ENCODE results near the gene SLC10A7.
"Not testable (repeated sequence)": the region's sequence is repeated elsewhere in the genome, so short reads cannot be mapped to it uniquely, and the experiment has no call there.

Gene SLC10A7

DNA sequence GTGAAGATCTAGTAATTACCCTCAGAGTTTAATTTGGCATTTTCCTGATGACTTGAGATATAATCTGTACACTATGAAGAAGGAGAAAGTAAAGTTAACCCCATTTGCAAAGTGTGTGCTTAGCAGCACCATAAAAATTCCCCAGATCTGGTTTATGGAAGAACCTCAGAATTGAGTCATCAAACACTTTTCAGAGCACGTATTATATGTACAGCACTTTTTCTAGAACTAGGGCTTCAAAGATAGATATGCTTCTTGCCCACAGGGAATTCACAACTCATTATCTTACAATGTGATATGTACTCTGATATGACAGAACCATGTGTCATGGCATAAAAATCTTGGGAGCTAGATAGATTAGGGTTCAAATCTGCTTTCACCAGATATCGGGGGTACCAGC lies 150.9 kb downstream of the SLC10A7 start:
- Mint-ChIP-seq H3K27ac (ENCODE audit: low read depth) (no peak overlapping the region), H3K36me3 (ENCODE audit: insufficient read depth) (peaks cover 2% of the 10 kb centered on the region), H3K27me3 (no peaks in the 10 kb centered on the region), H3K4me1 (peaks cover 6% of the 10 kb centered on the region), H3K4me3 (no peak overlapping the region), H3K9me3 (no peaks in the 10 kb centered on the region)
- no peak for DNase-seq (ENCODE audit: low spot score in 2 of 2)
- ATAC-seq (replicated peaks; ENCODE audit: extremely low read depth, poor library complexity, severe bottlenecking): no peak

DNA sequence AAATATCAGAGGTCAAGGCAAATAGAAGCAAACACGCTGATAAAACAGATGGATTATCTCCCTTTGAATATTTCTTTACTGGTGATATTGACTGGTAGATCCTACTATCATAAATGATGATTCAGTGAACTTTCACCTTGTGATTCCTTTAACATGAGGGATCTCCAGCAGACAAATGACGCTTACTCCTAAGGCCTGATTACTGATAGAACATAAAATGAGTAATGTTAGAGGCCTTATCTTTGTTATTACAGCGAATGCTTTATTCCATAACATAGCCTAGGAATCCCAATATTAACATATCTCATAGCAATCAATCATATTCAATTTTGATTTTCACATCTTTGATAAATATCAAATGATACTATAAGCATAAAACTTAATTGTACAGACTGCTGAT lies 152.3 kb downstream of the SLC10A7 start:
- no peak for DNase-seq (ENCODE audit: low spot score in 2 of 2)
- Mint-ChIP-seq H3K4me1 (no peaks in the 10 kb centered on the region), H3K27me3 (no peaks in the 10 kb centered on the region), H3K9me3 (no peaks in the 10 kb centered on the region), H3K36me3 (ENCODE audit: insufficient read depth) (peaks cover 2% of the 10 kb centered on the region), H3K27ac (ENCODE audit: low read depth) (no peak overlapping the region), H3K4me3 (no peak overlapping the region)
- ATAC-seq (replicated peaks; ENCODE audit: extremely low read depth, poor library complexity, severe bottlenecking): no peak

DNA sequence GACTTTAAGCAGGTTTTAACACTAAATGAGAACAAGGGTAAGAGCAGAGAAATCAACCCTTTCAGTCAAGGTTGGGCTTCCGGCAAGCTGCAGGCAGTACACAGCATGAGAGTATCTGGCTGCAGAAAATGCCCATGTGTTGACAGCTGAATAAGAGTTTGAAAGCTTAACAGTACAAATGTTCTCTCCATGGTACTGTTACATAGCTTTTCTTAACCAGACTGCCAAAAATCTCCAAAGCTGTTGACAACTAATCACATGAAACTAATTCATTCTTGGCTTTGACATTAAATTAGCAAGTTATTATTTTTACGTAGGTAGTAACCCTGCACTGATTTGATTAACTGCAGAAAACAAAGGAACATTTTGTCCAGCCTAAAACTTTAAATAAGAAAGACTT lies 153.5 kb downstream of the SLC10A7 start:
- DNase-seq (ENCODE audit: low spot score in 2 of 2) (no peak), ATAC-seq (replicated peaks; ENCODE audit: extremely low read depth, poor library complexity, severe bottlenecking) (no peak)
- H3K27me3 Mint-ChIP-seq: no peaks in the 10 kb centered on the region
- no peaks in the 10 kb centered on the region for H3K4me1 Mint-ChIP-seq
- H3K9me3 Mint-ChIP-seq: peaks cover under 1% of the 10 kb centered on the region
- H3K36me3 Mint-ChIP-seq (ENCODE audit: insufficient read depth): peaks cover 2% of the 10 kb centered on the region
- no peak overlapping the region for H3K4me3 Mint-ChIP-seq
- H3K27ac Mint-ChIP-seq (ENCODE audit: low read depth): no peak overlapping the region

DNA sequence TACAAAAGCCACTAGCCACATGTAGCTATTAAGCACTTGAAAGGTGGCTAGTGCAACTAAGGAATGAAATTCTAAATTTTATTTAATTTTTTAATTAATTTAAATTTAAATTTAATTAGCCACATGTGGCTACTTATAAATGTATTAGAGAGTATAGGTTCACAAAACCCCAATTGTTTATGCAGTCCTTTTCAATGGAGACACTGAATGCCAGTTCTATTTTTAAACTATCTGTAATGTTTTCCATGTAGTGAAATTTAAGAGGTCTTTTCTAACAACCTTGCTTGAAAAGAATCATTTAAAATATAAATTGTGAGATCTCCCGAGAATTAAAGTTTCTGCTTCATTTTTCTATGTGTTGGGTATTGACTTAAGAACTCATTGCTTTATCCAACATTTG lies 154.4 kb downstream of the SLC10A7 start:
- Mint-ChIP-seq H3K4me3 (no peak overlapping the region), H3K4me1 (no peaks in the 10 kb centered on the region), H3K27ac (ENCODE audit: low read depth) (no peak overlapping the region), H3K36me3 (ENCODE audit: insufficient read depth) (peaks cover 2% of the 10 kb centered on the region), H3K27me3 (no peaks in the 10 kb centered on the region), H3K9me3 (peaks cover 5% of the 10 kb centered on the region)
- ATAC-seq (replicated peaks; ENCODE audit: extremely low read depth, poor library complexity, severe bottlenecking) (no peak), DNase-seq (ENCODE audit: low spot score in 2 of 2) (no peak)

GRCh38 chr4:146359771-146360170 lies 162.0 kb downstream of the SLC10A7 start:
- Mint-ChIP-seq H3K27me3 (no peaks in the 10 kb centered on the region), H3K36me3 (ENCODE audit: insufficient read depth) (no peaks in the 10 kb centered on the region), H3K9me3 (peaks cover 11% of the 10 kb centered on the region), H3K4me3 (no peak overlapping the region), H3K4me1 (no peaks in the 10 kb centered on the region), H3K27ac (ENCODE audit: low read depth) (no peak overlapping the region)
- DNase-seq (ENCODE audit: low spot score in 2 of 2): no peak
- ATAC-seq (replicated peaks; ENCODE audit: extremely low read depth, poor library complexity, severe bottlenecking): no peak

DNA sequence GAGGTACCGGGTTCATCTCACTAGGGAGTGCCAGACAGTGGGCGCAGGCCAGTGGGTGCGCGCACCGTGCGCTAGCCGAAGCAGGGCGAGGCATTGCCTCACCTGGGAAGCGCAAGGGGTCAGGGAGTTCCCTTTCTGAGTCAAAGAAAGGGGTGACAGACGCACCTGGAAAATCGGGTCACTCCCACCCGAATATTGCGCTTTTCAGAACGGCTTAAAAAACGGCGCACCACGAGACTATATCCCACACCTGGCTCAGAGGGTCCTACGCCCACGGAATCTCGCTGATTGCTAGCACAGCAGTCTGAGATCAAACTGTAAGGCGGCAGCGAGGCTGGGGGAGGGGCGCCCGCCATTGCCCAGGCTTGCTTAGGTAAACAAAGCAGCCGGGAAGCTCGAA lies 171.6 kb downstream of the SLC10A7 start:
- not testable (repeated sequence) for H3K36me3 Mint-ChIP-seq (ENCODE audit: insufficient read depth); H3K27me3 Mint-ChIP-seq; H3K27ac Mint-ChIP-seq (ENCODE audit: low read depth); H3K9me3 Mint-ChIP-seq; ATAC-seq (replicated peaks; ENCODE audit: extremely low read depth, poor library complexity, severe bottlenecking); DNase-seq (ENCODE audit: low spot score in 2 of 2)
- peaks cover 10% of the 10 kb centered on the region for H3K4me1 Mint-ChIP-seq
- H3K4me3 Mint-ChIP-seq: peak overlapping the region; percentile 40

GRCh38 chr4:146349306-146349705 lies 172.4 kb downstream of the SLC10A7 start:
- Mint-ChIP-seq H3K27me3 (no peaks in the 10 kb centered on the region), H3K36me3 (ENCODE audit: insufficient read depth) (no peaks in the 10 kb centered on the region), H3K4me1 (peaks cover 10% of the 10 kb centered on the region), H3K9me3 (no peaks in the 10 kb centered on the region), H3K4me3 (peak overlapping the region; percentile 40), H3K27ac (ENCODE audit: low read depth) (no peak overlapping the region)
- DNase-seq (ENCODE audit: low spot score in 2 of 2) (no peak), ATAC-seq (replicated peaks; ENCODE audit: extremely low read depth, poor library complexity, severe bottlenecking) (no peak)

- Mint-ChIP-seq H3K27me3 (no peaks in the 10 kb centered on the region), H3K36me3 (ENCODE audit: insufficient read depth) (no peaks in the 10 kb centered on the region), H3K4me3 (no peak overlapping the region), H3K9me3 (no peaks in the 10 kb centered on the region), H3K4me1 (peaks cover 10% of the 10 kb centered on the region), H3K27ac (ENCODE audit: low read depth) (peak overlapping the region; percentile 16)
- ATAC-seq (replicated peaks; ENCODE audit: extremely low read depth, poor library complexity, severe bottlenecking) (no peak), DNase-seq (ENCODE audit: low spot score in 2 of 2) (no peak)
Measured at GRCh38 chr4:146347822-146348221, 173.9 kb downstream of the SLC10A7 start.

GRCh38 chr4:146346276-146346675 lies 175.5 kb downstream of the SLC10A7 start:
- no peaks in the 10 kb centered on the region for H3K9me3 Mint-ChIP-seq
- H3K27me3 Mint-ChIP-seq: no peaks in the 10 kb centered on the region
- no peak for ATAC-seq (replicated peaks; ENCODE audit: extremely low read depth, poor library complexity, severe bottlenecking)
- H3K4me1 Mint-ChIP-seq: peaks cover 10% of the 10 kb centered on the region
- no peak for DNase-seq (ENCODE audit: low spot score in 2 of 2)
- H3K36me3 Mint-ChIP-seq (ENCODE audit: insufficient read depth): no peaks in the 10 kb centered on the region
- no peak overlapping the region for H3K4me3 Mint-ChIP-seq
- H3K27ac Mint-ChIP-seq (ENCODE audit: low read depth): no peak overlapping the region

GRCh38 chr4:146343776-146344175 lies 178.0 kb downstream of the SLC10A7 start:
- no peak overlapping the region for H3K27ac Mint-ChIP-seq (ENCODE audit: low read depth)
- H3K4me1 Mint-ChIP-seq: peaks cover under 1% of the 10 kb centered on the region
- DNase-seq (ENCODE audit: low spot score in 2 of 2) (no peak), ATAC-seq (replicated peaks; ENCODE audit: extremely low read depth, poor library complexity, severe bottlenecking) (no peak)
- no peaks in the 10 kb centered on the region for H3K27me3 Mint-ChIP-seq
- no peaks in the 10 kb centered on the region for H3K9me3 Mint-ChIP-seq
- no peak overlapping the region for H3K4me3 Mint-ChIP-seq
- no peaks in the 10 kb centered on the region for H3K36me3 Mint-ChIP-seq (ENCODE audit: insufficient read depth)

GRCh38 chr4:146343199-146343598 lies 178.5 kb downstream of the SLC10A7 start:
- ATAC-seq (replicated peaks; ENCODE audit: extremely low read depth, poor library complexity, severe bottlenecking) (no peak), DNase-seq (ENCODE audit: low spot score in 2 of 2) (no peak)
- Mint-ChIP-seq H3K4me3 (no peak overlapping the region), H3K27me3 (no peaks in the 10 kb centered on the region), H3K27ac (ENCODE audit: low read depth) (no peak overlapping the region), H3K4me1 (no peaks in the 10 kb centered on the region), H3K36me3 (ENCODE audit: insufficient read depth) (no peaks in the 10 kb centered on the region), H3K9me3 (no peaks in the 10 kb centered on the region)

- ATAC-seq (replicated peaks; ENCODE audit: extremely low read depth, poor library complexity, severe bottlenecking) (no peak), DNase-seq (ENCODE audit: low spot score in 2 of 2) (no peak)
- H3K4me1 Mint-ChIP-seq: no peaks in the 10 kb centered on the region
- no peaks in the 10 kb centered on the region for H3K27me3 Mint-ChIP-seq
- no peak overlapping the region for H3K27ac Mint-ChIP-seq (ENCODE audit: low read depth)
- no peaks in the 10 kb centered on the region for H3K36me3 Mint-ChIP-seq (ENCODE audit: insufficient read depth)
- H3K4me3 Mint-ChIP-seq: no peak overlapping the region
- no peaks in the 10 kb centered on the region for H3K9me3 Mint-ChIP-seq
Measured at GRCh38 chr4:146342600-146343192, 179.0 kb downstream of the SLC10A7 start.

DNA sequence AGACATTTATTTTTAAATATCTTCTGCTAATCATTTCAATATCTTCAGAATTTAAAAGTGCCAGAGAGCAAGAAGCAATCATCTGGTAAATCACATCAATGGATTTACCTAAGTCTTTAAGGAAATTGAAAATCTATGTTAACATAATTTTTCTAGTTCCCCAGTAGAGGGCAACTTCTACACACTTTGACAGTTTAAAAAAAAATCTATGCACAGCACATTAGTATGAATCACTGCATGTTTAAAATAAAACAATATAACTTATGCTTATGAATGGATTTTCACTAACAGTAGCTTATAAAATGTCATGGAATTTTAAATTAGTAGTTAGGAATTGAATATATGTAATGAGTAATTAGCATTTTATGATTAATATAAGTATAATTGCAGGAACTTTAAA lies 180.9 kb downstream of the SLC10A7 start:
- DNase-seq (ENCODE audit: low spot score in 2 of 2): no peak
- H3K27me3 Mint-ChIP-seq: no peaks in the 10 kb centered on the region

GRCh38 chr4:146338512-146338911 lies 183.2 kb downstream of the SLC10A7 start:
- no peak for ATAC-seq (replicated peaks; ENCODE audit: extremely low read depth, poor library complexity, severe bottlenecking)
- no peak overlapping the region for H3K27ac Mint-ChIP-seq (ENCODE audit: low read depth)
- H3K4me3 Mint-ChIP-seq: no peak overlapping the region

More for the DNA sequence above, 180.9 kb downstream of the SLC10A7 start:
- H3K27ac Mint-ChIP-seq (ENCODE audit: low read depth): no peak overlapping the region
- H3K36me3 Mint-ChIP-seq (ENCODE audit: insufficient read depth): no peaks in the 10 kb centered on the region
- H3K9me3 Mint-ChIP-seq: no peaks in the 10 kb centered on the region
- no peaks in the 10 kb centered on the region for H3K4me1 Mint-ChIP-seq
- ATAC-seq (replicated peaks; ENCODE audit: extremely low read depth, poor library complexity, severe bottlenecking): no peak
- H3K4me3 Mint-ChIP-seq: no peak overlapping the region

More at GRCh38 chr4:146338512-146338911, 183.2 kb downstream of the SLC10A7 start:
- no peak for DNase-seq (ENCODE audit: low spot score in 2 of 2)
- no peaks in the 10 kb centered on the region for H3K27me3 Mint-ChIP-seq
- no peaks in the 10 kb centered on the region for H3K4me1 Mint-ChIP-seq
- H3K36me3 Mint-ChIP-seq (ENCODE audit: insufficient read depth): no peaks in the 10 kb centered on the region
- no peaks in the 10 kb centered on the region for H3K9me3 Mint-ChIP-seq
